ENCODE results near the gene DDX31.

Gene DDX31

DNA sequence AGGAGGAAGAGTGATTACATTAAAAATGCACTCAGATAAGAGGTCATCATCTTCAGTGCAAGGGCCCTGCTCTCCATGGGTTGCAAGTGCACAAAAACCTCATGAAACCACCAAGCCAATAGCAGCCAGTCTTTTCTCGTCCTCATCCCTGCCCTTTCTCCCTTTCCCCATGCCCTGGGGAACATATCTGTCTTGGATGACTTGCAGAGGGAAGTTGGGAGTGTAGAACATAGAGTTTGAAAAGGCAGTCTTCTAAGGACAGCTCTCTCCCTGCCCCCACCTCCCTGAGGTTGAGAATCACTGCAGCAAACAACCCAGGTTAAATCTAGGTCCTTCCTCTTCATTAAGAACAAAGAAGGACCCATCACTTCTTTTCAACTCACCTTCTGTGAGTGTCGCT is 22.0 kb downstream of the DDX31 start:
- Histone ChIP-seq H3K4me3 (ENCODE audit: low read length) (no peak overlapping the region), H3K9ac (ENCODE audit: low read depth, low read length) (no peak overlapping the region), H3K36me3 (ENCODE audit: insufficient read depth, low read depth, low read length) (peaks cover 100% of the 10 kb centered on the region), H3K27me3 (ENCODE audit: insufficient read depth, low read length) (no peaks in the 10 kb centered on the region), H3K4me1 (ENCODE audit: insufficient read depth, low read length) (no peaks in the 10 kb centered on the region), H3K9me3 (ENCODE audit: insufficient read depth, low read depth, low read length) (no peaks in the 10 kb centered on the region), H3K27ac (ENCODE audit: low read length) (no peak overlapping the region)

GRCh38 chr9:132647355-132647754 is 22.4 kb downstream of the DDX31 start:
- Histone ChIP-seq H3K27me3 (ENCODE audit: insufficient read depth, low read length) (no peaks in the 10 kb centered on the region), H3K9me3 (ENCODE audit: insufficient read depth, low read depth, low read length) (no peaks in the 10 kb centered on the region), H3K9ac (ENCODE audit: low read depth, low read length) (no peak overlapping the region), H3K4me1 (ENCODE audit: insufficient read depth, low read length) (no peaks in the 10 kb centered on the region), H3K36me3 (ENCODE audit: insufficient read depth, low read depth, low read length) (peaks cover 98% of the 10 kb centered on the region), H3K4me3 (ENCODE audit: low read length) (no peak overlapping the region), H3K27ac (ENCODE audit: low read length) (no peak overlapping the region)

DNA sequence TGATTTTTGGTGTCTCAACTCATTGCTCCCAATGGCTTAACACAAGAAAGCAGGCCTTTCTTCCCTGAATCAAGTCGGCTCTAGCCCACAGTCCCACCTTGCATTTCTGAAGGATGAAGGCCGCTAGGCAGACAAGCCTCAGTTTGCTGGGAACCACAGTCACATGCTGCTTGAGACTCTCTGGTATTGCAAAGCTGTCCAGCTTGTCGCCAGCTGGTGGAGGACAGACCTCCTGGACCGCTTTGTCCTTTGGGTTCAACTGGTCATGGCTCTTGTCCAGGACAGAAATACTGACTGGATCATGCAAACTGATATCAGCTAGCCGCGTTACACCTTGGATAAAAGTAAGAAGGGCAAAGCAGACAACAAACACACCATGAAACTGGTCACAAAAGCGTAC is 23.1 kb downstream of the DDX31 start:
- no peaks in the 10 kb centered on the region for H3K4me1 ChIP-seq (ENCODE audit: insufficient read depth, low read length)
- no peaks in the 10 kb centered on the region for H3K27me3 ChIP-seq (ENCODE audit: insufficient read depth, low read length)
- H3K36me3 ChIP-seq (ENCODE audit: insufficient read depth, low read depth, low read length) = peaks cover 98% of the 10 kb centered on the region
- H3K9ac ChIP-seq (ENCODE audit: low read depth, low read length) = no peak overlapping the region
- H3K27ac ChIP-seq (ENCODE audit: low read length) = no peak overlapping the region
- no peaks in the 10 kb centered on the region for H3K9me3 ChIP-seq (ENCODE audit: insufficient read depth, low read depth, low read length)
- H3K4me3 ChIP-seq (ENCODE audit: low read length) = no peak overlapping the region

DNA sequence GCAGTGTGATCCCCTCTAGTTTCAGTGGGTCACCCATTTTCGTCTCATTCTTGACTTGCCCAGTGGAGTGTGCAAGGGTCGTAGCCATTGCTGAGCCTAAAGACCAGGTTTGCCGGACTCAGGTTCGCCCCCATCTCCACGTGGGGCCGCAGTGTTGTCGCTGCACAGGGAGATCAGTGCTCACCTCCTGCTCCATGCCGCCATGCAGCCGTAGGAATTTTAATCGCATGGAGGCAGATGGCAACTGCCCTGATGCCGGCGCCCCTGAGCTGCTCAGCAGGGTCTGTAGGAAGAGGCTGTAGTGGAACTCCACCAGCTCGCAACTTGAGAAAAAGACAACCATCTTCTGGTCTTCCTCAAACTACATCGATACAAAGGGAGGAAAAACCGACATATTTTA is 24.1 kb downstream of the DDX31 start:
- Histone ChIP-seq H3K27me3 (ENCODE audit: insufficient read depth, low read length) (no peaks in the 10 kb centered on the region), H3K36me3 (ENCODE audit: insufficient read depth, low read depth, low read length) (peaks cover 98% of the 10 kb centered on the region)

GRCh38 chr9:132645306-132645705 is 24.5 kb downstream of the DDX31 start:
- H3K27ac ChIP-seq (ENCODE audit: low read length) = no peak overlapping the region
- no peak overlapping the region for H3K4me3 ChIP-seq (ENCODE audit: low read length)
- H3K27me3 ChIP-seq (ENCODE audit: insufficient read depth, low read length) = no peaks in the 10 kb centered on the region
- peaks cover 98% of the 10 kb centered on the region for H3K36me3 ChIP-seq (ENCODE audit: insufficient read depth, low read depth, low read length)
- H3K9me3 ChIP-seq (ENCODE audit: insufficient read depth, low read depth, low read length) = no peaks in the 10 kb centered on the region
- H3K4me1 ChIP-seq (ENCODE audit: insufficient read depth, low read length) = no peaks in the 10 kb centered on the region
- H3K9ac ChIP-seq (ENCODE audit: low read depth, low read length) = no peak overlapping the region

More for the DNA sequence above, 24.1 kb downstream of the DDX31 start:
- Histone ChIP-seq H3K9ac (ENCODE audit: low read depth, low read length) (no peak overlapping the region), H3K4me1 (ENCODE audit: insufficient read depth, low read length) (no peaks in the 10 kb centered on the region), H3K27ac (ENCODE audit: low read length) (no peak overlapping the region), H3K9me3 (ENCODE audit: insufficient read depth, low read depth, low read length) (no peaks in the 10 kb centered on the region), H3K4me3 (ENCODE audit: low read length) (no peak overlapping the region)

- Histone ChIP-seq H3K4me1 (ENCODE audit: insufficient read depth, low read length) (no peaks in the 10 kb centered on the region), H3K9ac (ENCODE audit: low read depth, low read length) (no peak overlapping the region), H3K9me3 (ENCODE audit: insufficient read depth, low read depth, low read length) (no peaks in the 10 kb centered on the region), H3K27ac (ENCODE audit: low read length) (no peak overlapping the region), H3K4me3 (ENCODE audit: low read length) (no peak overlapping the region), H3K27me3 (ENCODE audit: insufficient read depth, low read length) (no peaks in the 10 kb centered on the region), H3K36me3 (ENCODE audit: insufficient read depth, low read depth, low read length) (peaks cover 98% of the 10 kb centered on the region)
Observed at GRCh38 chr9:132644251-132644650, 25.5 kb downstream of the DDX31 start.

- H3K4me3 ChIP-seq (ENCODE audit: low read length) = no peak overlapping the region
- peaks cover 96% of the 10 kb centered on the region for H3K36me3 ChIP-seq (ENCODE audit: insufficient read depth, low read depth, low read length)
- H3K4me1 ChIP-seq (ENCODE audit: insufficient read depth, low read length) = no peaks in the 10 kb centered on the region
- no peaks in the 10 kb centered on the region for H3K9me3 ChIP-seq (ENCODE audit: insufficient read depth, low read depth, low read length)
- H3K27ac ChIP-seq (ENCODE audit: low read length) = no peak overlapping the region
- H3K27me3 ChIP-seq (ENCODE audit: insufficient read depth, low read length) = no peaks in the 10 kb centered on the region
- H3K9ac ChIP-seq (ENCODE audit: low read depth, low read length) = no peak overlapping the region
Observed at GRCh38 chr9:132641216-132641615, 28.6 kb downstream of the DDX31 start.

DNA sequence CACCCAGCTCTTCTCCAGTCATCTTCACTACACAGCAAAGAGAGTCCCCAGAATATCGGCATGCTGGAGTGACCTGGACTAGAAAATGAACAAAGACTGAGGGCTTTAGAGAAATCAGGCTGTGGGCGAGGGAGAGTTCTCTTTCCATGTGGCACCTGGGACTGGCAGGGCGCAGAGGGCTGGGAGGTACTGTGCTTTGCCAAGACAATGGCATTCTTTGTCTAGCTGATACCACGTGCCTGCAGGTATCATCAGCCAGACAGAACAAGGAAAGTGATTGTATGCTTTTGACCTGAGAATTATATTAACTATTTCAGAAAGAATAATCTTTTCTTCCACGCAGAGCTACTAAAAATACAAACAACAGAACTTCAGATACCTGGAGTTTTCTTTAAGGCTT is 30.5 kb downstream of the DDX31 start:
- Histone ChIP-seq H3K36me3 (ENCODE audit: insufficient read depth, low read depth, low read length) (peaks cover 80% of the 10 kb centered on the region), H3K4me3 (ENCODE audit: low read length) (no peak overlapping the region), H3K27me3 (ENCODE audit: insufficient read depth, low read length) (no peaks in the 10 kb centered on the region), H3K9me3 (ENCODE audit: insufficient read depth, low read depth, low read length) (no peaks in the 10 kb centered on the region), H3K27ac (ENCODE audit: low read length) (no peak overlapping the region), H3K4me1 (ENCODE audit: insufficient read depth, low read length) (no peaks in the 10 kb centered on the region), H3K9ac (ENCODE audit: low read depth, low read length) (no peak overlapping the region)

DNA sequence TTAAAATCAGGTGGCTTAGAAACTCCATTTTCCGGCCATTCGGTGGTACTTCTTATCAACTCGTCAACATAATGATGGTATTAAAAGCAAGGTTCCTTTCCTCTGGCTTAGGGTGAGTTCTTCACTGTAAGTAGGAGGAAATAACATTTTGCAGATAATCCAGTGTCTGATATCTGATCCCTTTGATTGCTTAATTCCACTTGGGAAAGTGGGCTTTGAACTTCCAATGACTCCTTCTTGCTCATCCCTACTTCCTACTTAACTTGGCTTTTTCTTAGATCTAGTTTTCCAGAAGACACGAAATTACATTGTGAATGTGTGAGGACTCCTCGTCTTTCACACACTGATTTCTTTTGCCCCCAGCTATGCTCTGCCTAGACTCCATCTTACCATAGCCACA is 31.5 kb downstream of the DDX31 start:
- peaks cover 69% of the 10 kb centered on the region for H3K36me3 ChIP-seq (ENCODE audit: insufficient read depth, low read depth, low read length)
- no peaks in the 10 kb centered on the region for H3K9me3 ChIP-seq (ENCODE audit: insufficient read depth, low read depth, low read length)
- no peak overlapping the region for H3K27ac ChIP-seq (ENCODE audit: low read length)
- H3K4me1 ChIP-seq (ENCODE audit: insufficient read depth, low read length) = no peaks in the 10 kb centered on the region
- H3K4me3 ChIP-seq (ENCODE audit: low read length) = no peak overlapping the region
- no peaks in the 10 kb centered on the region for H3K27me3 ChIP-seq (ENCODE audit: insufficient read depth, low read length)
- no peak overlapping the region for H3K9ac ChIP-seq (ENCODE audit: low read depth, low read length)

GRCh38 chr9:132637801-132638200 is 32.0 kb downstream of the DDX31 start:
- peaks cover 65% of the 10 kb centered on the region for H3K36me3 ChIP-seq (ENCODE audit: insufficient read depth, low read depth, low read length)
- no peaks in the 10 kb centered on the region for H3K4me1 ChIP-seq (ENCODE audit: insufficient read depth, low read length)

GRCh38 chr9:132637351-132637750 is 32.4 kb downstream of the DDX31 start:
- no peak overlapping the region for H3K27ac ChIP-seq (ENCODE audit: low read length)
- no peaks in the 10 kb centered on the region for H3K4me1 ChIP-seq (ENCODE audit: insufficient read depth, low read length)
- H3K9me3 ChIP-seq (ENCODE audit: insufficient read depth, low read depth, low read length) = no peaks in the 10 kb centered on the region
- H3K27me3 ChIP-seq (ENCODE audit: insufficient read depth, low read length) = no peaks in the 10 kb centered on the region
- no peak overlapping the region for H3K9ac ChIP-seq (ENCODE audit: low read depth, low read length)
- H3K4me3 ChIP-seq (ENCODE audit: low read length) = no peak overlapping the region
- H3K36me3 ChIP-seq (ENCODE audit: insufficient read depth, low read depth, low read length) = peaks cover 62% of the 10 kb centered on the region

More at GRCh38 chr9:132637801-132638200, 32.0 kb downstream of the DDX31 start:
- no peak overlapping the region for H3K9ac ChIP-seq (ENCODE audit: low read depth, low read length)
- H3K4me3 ChIP-seq (ENCODE audit: low read length) = no peak overlapping the region
- H3K9me3 ChIP-seq (ENCODE audit: insufficient read depth, low read depth, low read length) = no peaks in the 10 kb centered on the region
- H3K27ac ChIP-seq (ENCODE audit: low read length) = no peak overlapping the region
- H3K27me3 ChIP-seq (ENCODE audit: insufficient read depth, low read length) = no peaks in the 10 kb centered on the region

DNA sequence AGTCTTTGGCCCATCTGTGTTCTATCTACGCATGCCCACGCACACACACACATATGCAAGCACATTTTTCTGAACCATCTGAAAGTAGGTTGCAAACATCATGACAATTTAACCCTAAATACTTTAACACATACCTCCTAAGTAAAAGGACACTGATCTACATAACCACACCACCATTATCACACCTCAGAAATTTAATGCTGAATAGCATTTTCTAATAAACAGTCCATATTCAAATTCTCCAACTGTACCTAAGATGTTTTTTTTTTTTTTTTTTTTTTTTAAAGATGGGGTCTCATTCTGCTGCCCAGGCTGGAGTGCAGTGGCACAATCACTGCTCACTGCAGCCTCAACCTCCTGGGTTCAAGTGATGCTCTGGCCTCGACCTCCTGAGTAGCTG is 35.5 kb downstream of the DDX31 start:
- H3K4me1 ChIP-seq (ENCODE audit: insufficient read depth, low read length) = no peaks in the 10 kb centered on the region

More for the DNA sequence above, 35.5 kb downstream of the DDX31 start:
- H3K4me3 ChIP-seq (ENCODE audit: low read length) = no peak overlapping the region
- no peaks in the 10 kb centered on the region for H3K27me3 ChIP-seq (ENCODE audit: insufficient read depth, low read length)
- no peaks in the 10 kb centered on the region for H3K9me3 ChIP-seq (ENCODE audit: insufficient read depth, low read depth, low read length)
- H3K36me3 ChIP-seq (ENCODE audit: insufficient read depth, low read depth, low read length) = peaks cover 58% of the 10 kb centered on the region
- no peak overlapping the region for H3K9ac ChIP-seq (ENCODE audit: low read depth, low read length)
- no peak overlapping the region for H3K27ac ChIP-seq (ENCODE audit: low read length)

All from iPS-20b (cell line).